Astrocyte of the hippocampus (primary cell): ENCODE measurements around the gene ISCA2.
"Not testable (repeated sequence)": the region's sequence is repeated elsewhere in the genome, so short reads cannot be mapped to it uniquely, and the experiment has no call there.

Experiments used
- DNase-seq: peaks from one replicate; pipeline ENCODE4 v3.0.0; 2011; ENCODE audit warnings: low read depth, low spot score

Gene ISCA2

GRCh38 chr14:74527736-74528280, 34.2 kb downstream of the ISCA2 start:
- no peak for DNase-seq

GRCh38 chr14:74528406-74528805, 34.8 kb downstream of the ISCA2 start:
- DNase-seq: no peak

GRCh38 chr14:74528886-74529285, 35.3 kb downstream of the ISCA2 start:
- DNase-seq: no peak

- no peak for DNase-seq
These were observed 37.4 kb downstream of the ISCA2 start for GRCh38 chr14:74531006-74531405.

GRCh38 chr14:74531467-74531866, 37.9 kb downstream of the ISCA2 start:
- peak; percentile 53 for DNase-seq

GRCh38 chr14:74532246-74532645, 38.7 kb downstream of the ISCA2 start:
- no peak for DNase-seq

- DNase-seq: no peak
These were observed 40.0 kb downstream of the ISCA2 start for GRCh38 chr14:74533576-74533975.

- no peak for DNase-seq
These were observed 42.3 kb downstream of the ISCA2 start for GRCh38 chr14:74535756-74536325.

GRCh38 chr14:74536336-74536735, 42.8 kb downstream of the ISCA2 start:
- DNase-seq: not testable (repeated sequence)

GRCh38 chr14:74538411-74539391, 45.1 kb downstream of the ISCA2 start:
- no peak for DNase-seq

- DNase-seq: no peak
These were observed 45.9 kb downstream of the ISCA2 start for GRCh38 chr14:74539503-74539902.

GRCh38 chr14:74541225-74541624, 47.7 kb downstream of the ISCA2 start:
- DNase-seq: no peak

GRCh38 chr14:74542056-74542685, 48.6 kb downstream of the ISCA2 start:
- DNase-seq: no peak

GRCh38 chr14:74543771-74544438, 50.3 kb downstream of the ISCA2 start:
- DNase-seq: no peak

- no peak for DNase-seq
These were observed 51.8 kb downstream of the ISCA2 start for GRCh38 chr14:74545386-74545785.

- peak; percentile 73 for DNase-seq
These were observed 52.9 kb downstream of the ISCA2 start for GRCh38 chr14:74546416-74546815.
